ENCODE results near the gene FGF22.
"Not testable (repeated sequence)": the region's sequence is repeated elsewhere in the genome, so short reads cannot be mapped to it uniquely, and the experiment has no call there.

The FGF22 gene

GRCh38 chr19:621819-622218 lies 17.9 kb upstream of the FGF22 start:
- no peak for DNase-seq (ENCODE audit: low read depth)

DNA sequence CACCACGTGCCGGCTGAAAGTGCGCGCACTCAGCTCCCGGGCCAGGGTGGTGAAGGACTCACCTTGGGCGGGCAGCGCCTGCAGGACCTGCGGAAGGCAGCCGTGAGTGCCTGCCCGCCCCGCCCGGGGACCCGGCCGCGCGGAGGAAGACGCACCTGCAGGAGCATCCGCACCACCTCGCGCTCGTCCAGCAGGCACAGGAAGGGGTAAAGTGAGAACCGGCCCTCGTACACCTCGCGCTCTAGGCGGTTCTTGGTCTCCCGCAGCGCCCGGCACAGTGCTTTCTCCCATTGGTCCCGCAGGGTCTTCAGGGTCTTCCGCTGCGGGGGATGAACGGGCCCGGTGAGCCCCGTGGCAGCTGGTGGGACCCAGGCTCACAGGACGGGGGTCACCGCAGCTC lies 17.0 kb upstream of the FGF22 start:
- DNase-seq (ENCODE audit: low read depth), result no peak

DNA sequence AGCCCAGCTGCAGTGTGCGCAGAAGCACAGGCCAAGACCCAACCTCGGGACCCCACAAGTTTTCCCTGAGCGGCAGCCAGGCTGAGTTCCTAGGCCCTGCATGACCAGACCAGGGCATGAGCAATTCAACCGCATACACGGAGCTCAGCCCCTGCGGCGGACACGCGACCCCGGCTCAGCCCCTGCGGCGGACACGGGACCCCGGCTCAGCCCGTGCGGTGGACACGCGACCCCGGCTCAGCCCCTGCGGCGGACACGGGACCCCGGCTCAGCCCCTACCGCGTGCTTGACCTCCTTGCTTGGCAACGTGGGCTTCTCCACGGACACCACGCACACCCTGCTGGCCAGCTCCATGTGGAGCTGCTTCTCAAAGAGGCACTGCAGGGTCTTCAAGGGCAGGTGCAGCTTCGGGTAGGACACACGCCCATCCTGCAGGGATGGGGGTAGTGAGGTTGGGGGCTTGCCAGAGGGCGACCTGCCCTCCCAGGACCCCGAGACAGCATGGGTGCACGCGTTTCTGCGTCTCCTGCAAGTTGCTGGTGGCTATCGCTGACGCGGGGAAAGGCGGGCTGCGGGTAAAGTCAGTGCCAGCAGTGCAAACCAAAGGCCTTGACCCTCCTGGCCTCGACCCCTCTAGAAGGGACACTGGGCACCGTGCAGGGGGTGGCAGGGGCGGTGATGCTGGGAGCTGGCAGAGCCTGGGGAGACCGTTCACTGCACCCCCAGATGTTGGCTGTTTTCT lies 16.3 kb upstream of the FGF22 start:
- DNase-seq (ENCODE audit: low read depth), result no peak

GRCh38 chr19:623974-624373 lies 15.7 kb upstream of the FGF22 start:
- peak; percentile 83 for DNase-seq (ENCODE audit: low read depth)

GRCh38 chr19:624433-625109 lies 15.1 kb upstream of the FGF22 start:
- DNase-seq (ENCODE audit: low read depth), result no peak

- DNase-seq (ENCODE audit: low read depth), result no peak
Observed at GRCh38 chr19:625257-625656, 14.4 kb upstream of the FGF22 start.

GRCh38 chr19:626566-626965 lies 13.1 kb upstream of the FGF22 start:
- DNase-seq (ENCODE audit: low read depth), result not testable (repeated sequence)

- DNase-seq (ENCODE audit: low read depth), result no peak
Observed at GRCh38 chr19:628168-628567, 11.5 kb upstream of the FGF22 start.

GRCh38 chr19:629515-629914 lies 10.2 kb upstream of the FGF22 start:
- not testable (repeated sequence) for DNase-seq (ENCODE audit: low read depth)

DNA sequence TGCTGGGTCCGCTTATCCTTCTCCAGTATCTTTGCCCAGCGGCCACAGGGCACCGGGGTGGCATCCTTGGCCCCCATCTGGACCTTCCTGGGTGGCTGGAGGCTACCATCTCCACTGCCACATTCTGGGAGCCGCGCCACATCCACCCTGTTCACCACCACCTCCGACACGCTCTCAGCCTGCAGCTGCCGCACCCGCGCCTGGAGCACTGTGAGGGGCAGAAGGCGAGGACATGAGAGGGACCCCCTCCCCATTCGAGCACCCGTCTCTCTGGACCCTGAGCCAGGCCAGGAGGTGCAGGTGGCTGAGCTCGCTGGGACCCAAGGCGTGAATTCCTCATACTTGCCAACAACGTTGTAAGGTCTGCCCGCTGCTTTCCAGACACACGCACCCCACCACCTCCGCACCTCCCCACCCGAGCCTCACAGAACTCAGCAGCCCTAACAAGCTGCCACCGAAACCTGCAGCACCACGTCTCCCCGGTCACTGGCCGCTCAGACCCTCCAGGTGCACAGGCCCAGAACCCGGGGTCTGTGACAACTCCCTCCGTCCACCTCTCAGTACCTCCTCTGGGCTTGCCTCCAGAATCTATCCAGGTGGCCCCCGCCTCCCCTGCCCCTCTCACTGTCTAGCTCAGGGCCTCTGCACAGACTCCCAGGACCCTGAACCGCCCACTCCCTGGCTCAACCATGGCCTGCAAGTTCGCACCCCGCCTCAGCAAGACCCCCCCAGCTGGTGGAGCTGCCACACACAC lies 9.5 kb upstream of the FGF22 start:
- no peak for DNase-seq (ENCODE audit: low read depth)

- no peak for DNase-seq (ENCODE audit: low read depth)
Observed at GRCh38 chr19:632579-633067, 7.1 kb upstream of the FGF22 start.

DNA sequence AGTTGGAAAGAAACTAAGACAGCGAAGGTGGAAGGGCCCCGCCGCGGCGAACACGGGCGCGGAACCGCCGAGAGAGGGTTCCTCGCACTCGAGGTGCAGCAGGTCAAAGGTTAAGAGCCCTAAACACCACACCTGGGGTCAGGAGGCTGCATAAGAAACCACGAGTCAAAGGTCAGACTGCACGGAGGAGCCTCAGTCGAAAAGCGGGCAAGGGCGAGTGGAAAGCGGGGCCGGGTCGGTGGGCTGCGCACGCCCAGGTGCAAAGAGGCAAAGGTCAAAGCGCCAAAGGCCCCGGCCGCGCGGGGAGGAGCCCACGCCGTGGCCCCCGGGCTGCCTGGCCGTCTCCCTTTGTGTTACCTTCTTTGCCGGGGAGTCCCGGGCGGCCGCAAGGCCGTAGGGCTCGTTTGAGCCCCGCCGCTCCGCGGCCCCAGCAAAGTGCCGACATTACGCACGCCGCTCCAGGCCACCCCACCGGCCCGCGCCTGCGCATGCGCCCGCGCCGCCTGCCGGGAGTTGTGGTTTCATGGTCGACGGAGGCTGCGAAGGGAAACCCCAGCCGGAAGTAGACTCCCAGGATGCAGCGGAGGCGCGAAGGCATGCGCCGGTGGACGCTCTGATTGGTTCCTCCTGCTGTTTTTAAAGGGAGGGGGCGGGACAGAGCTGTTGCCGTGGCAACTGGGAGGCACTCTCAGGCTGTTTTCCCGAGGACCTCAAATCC lies 6.5 kb upstream of the FGF22 start, which contains the start of gene POLRMT:
Gene POLRMT (minus strand): TSS at position 470 of the 718 bp plus-strand sequence. CDS start 25 bp downstream, at position 445.
- DNase-seq (ENCODE audit: low read depth), result peak; percentile 91

DNA sequence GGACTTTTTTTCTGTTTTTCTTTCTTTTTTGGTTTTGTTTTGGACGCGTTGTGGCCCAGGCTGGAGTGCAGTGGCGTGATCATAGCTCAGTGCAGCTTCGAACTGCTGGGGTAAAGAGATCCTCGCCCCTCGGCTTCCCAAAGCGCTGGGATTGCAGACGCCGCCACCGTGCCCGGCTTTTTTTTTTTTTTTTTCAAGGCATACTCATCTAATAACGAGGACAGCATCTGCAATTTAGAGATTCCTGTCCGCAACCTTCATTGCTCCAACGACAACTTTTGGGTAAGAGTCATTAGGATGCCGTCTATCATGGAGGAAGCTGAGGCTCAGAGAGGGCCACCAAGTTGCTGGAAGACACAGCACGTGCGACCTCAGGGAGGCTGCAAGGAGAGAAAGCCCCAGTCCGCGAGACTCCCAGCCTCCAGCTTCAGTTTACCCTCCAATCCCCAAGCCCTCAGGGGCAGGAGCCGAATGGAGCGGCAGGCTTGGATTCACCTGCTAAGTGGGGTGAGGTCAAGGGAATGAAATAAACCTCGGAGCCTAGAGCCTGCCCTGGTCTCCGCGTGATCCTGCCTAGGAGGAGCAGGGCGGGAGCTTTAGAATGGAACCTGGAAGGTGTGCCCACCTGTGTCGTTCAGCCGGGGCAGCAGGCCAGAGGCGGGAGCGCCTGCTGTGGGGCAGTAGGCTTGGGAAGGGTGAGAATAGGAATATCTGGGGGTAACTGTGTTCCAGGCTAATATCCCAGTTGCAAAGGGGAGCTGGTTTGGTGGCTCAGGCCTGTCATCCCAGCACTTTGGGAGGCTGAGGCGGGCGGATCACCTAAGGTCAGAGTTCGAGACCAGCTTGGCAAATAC lies 5.7 kb upstream of the FGF22 start:
- no peak for DNase-seq (ENCODE audit: low read depth)

DNA sequence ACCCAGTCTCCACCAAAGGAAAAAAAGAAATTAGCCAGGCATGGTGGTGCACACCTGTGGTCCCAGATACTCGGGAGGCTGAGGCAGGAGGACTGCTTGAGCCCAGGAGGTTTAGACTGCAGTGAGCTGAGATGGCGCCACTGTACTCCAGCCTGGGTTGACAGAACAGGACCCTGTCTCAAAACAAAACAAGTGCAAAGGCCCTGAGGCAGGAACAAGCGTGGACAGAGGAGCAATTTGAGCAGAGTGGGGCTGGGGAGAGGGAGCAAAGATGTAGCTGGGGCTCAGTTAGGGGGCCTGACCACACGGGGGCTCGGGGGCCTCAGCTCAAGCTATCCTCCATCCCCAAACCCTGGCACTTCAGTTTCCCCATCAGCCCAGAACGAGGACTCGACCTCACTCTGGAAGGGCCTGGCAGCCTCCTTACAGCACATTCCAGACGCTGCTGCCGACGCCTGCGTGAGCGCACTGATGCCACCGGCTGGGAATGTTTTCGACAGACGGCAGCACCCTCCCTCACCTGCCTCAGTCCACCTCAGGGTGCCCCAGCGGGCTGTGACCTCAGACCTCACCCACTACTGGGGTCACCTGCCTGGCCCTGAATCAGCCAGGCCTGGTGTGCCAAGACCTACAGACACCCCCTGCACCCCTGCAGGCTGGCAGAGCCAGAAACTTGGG lies 4.6 kb upstream of the FGF22 start:
- no peak for DNase-seq (ENCODE audit: low read depth)

- DNase-seq (ENCODE audit: low read depth), result no peak
Observed at GRCh38 chr19:638906-639252, 800 bp upstream of the FGF22 start.

- DNase-seq (ENCODE audit: low read depth), result no peak
Observed at GRCh38 chr19:640161-640558, 481 bp downstream of the FGF22 start.

DNA sequence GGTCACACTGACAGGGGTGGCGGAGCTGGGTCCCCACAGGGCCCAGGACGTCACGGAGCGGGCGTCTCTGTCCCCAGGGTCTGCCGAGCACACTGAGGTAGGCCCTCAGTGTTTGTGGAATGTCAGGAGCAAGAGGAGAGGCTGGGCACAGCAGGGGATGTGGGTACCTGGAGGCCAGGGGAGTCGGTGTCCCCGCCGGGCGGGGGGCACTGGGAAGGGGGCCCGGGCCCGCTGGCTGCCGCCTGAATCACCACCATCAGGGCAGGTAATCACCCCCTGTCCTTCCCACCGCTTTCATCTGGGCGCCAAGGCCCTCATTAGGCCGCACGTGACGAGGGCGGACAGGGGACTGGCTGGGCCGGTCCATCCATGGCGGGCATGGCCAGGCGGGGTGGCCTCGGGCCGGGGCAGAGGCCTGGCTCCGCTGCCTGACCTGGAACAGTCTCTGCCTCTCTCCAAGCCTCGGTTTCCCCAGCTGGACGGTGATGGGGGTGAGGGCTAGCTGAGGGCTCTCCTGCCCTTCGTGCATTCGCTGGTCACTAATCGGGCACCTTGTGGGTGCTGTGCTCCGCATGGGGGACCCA lies 1.0 kb downstream of the FGF22 start:
- no peak for DNase-seq (ENCODE audit: low read depth)

DNA sequence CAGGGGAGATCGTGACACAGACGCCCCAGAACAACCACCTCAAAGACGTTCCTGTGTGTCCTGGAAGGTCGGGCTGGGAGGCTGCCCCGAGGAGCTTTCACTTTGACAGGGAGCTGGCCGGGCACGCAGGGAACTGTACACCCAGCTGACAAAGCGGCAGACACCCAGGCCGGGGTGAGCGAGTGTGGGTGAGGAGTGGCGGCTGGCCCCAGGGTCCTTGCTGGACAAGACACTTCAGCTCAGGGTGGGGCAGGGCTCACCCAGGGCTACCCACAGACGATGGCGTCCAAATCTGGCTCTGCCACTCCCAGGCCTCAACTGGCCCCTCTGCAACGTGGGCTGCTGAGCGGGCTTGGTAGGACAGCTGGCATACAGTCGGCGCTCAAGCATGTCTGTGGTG lies 2.0 kb downstream of the FGF22 start:
- no peak for DNase-seq (ENCODE audit: low read depth)

GRCh38 chr19:642767-643727 lies 3.4 kb downstream of the FGF22 start:
- no peak for DNase-seq (ENCODE audit: low read depth)
